Measurements from ENCODE around the gene PTPRM. TPM values are rescaled to one million over a fixed set of nuclear protein-coding genes. Genes with fewer than 3 reads are reported as not detected.

The PTPRM gene
- polyA plus RNA-seq, 3 donors, result 0.04 to 2.1 (median 0.66) TPM

GRCh38 chr18:8413751-8414150 lies 846.6 kb downstream of the PTPRM start:
- WGBS (ENCODE audit: insufficient coverage), result 53% methylated on average over 4 of the region's 6 CpGs
- intact Hi-C loops (cut with micrococcal nuclease), result no loop called here
- Mint-ChIP-seq H3K4me1 (no peaks in the 10 kb centered on the region), H3K27me3 (ENCODE audit: low read depth in 3 of 3) (peaks cover 0 to 3% (median 2%) of the 10 kb centered on the region in 3 donors), H3K4me3 (no peak overlapping the region), H3K27ac (no peak overlapping the region), H3K9me3 (peaks cover 7 to 31% (median 15%) of the 10 kb centered on the region in 7 donors), H3K36me3 (no peaks in the 10 kb centered on the region)
- no peaks in the 10 kb centered on the region for H4K20me1 ChIP-seq (ENCODE audit: insufficient read depth, low read length)
- H3K4me3 ChIP-seq (replicated peaks in 1 of 3; ENCODE audit: low read depth in 2 of 3, low read length in 3 of 3), result no peak overlapping the region
- H2AFZ ChIP-seq (ENCODE audit: insufficient read depth, low read depth, low read length, poor library complexity, severe bottlenecking), result no peak overlapping the region
- H3K4me1 ChIP-seq (ENCODE audit: control insufficient read depth in 1 of 2, insufficient read depth in 2 of 2, low read length in 2 of 2), result no peaks in the 10 kb centered on the region
- TF ChIP-seq CTCF (IDR thresholded peaks at IDR 0.05), result no peak
- DNase-seq, result no peak
- H3K27ac ChIP-seq (ENCODE audit: low read depth in 1 of 2, low read length in 2 of 2), result no peak overlapping the region
- no peaks in the 10 kb centered on the region for H3K36me3 ChIP-seq (replicated peaks in 1 of 2; ENCODE audit: control insufficient read depth in 1 of 2, insufficient read depth in 2 of 2, low read length in 2 of 2)
- H3K27me3 ChIP-seq (ENCODE audit: control insufficient read depth in 2 of 2, insufficient read depth in 2 of 2, low read length in 2 of 2), result no peaks in the 10 kb centered on the region
- H3K79me2 ChIP-seq (ENCODE audit: insufficient read depth, low read length), result no peaks in the 10 kb centered on the region
- H3K9me3 ChIP-seq (replicated peaks in 1 of 2; ENCODE audit: control insufficient read depth in 1 of 2, insufficient read depth in 1 of 2, low read length in 2 of 2), result peaks cover 9 to 13% of the 10 kb centered on the region in 2 donors
- H3K9ac ChIP-seq (ENCODE audit: insufficient read depth, low read length, poor library complexity, severe bottlenecking), result no peak overlapping the region
- H3K4me2 ChIP-seq (replicated peaks; ENCODE audit: extremely low read depth, low read length, poor library complexity, severe bottlenecking), result no peak overlapping the region

- no peaks in the 10 kb centered on the region for H3K79me2 ChIP-seq (ENCODE audit: insufficient read depth, low read length)
- no peak overlapping the region for H3K27ac ChIP-seq (ENCODE audit: low read depth in 1 of 2, low read length in 2 of 2)
- 83% methylated on average over 8 of the region's 15 CpGs for WGBS (ENCODE audit: insufficient coverage)
- DNase-seq, result no peak
- Mint-ChIP-seq H3K27ac (no peak overlapping the region), H3K4me1 (no peaks in the 10 kb centered on the region), H3K9me3 (peaks cover 5 to 19% (median 9%) of the 10 kb centered on the region in 7 donors), H3K27me3 (ENCODE audit: low read depth in 3 of 3) (peaks cover 2 to 5% (median 2%) of the 10 kb centered on the region in 3 donors), H3K4me3 (no peak overlapping the region), H3K36me3 (no peaks in the 10 kb centered on the region)
- no peak overlapping the region for H3K4me3 ChIP-seq (replicated peaks in 1 of 3; ENCODE audit: low read depth in 2 of 3, low read length in 3 of 3)
- peaks cover 6 to 8% of the 10 kb centered on the region in 2 donors for H3K9me3 ChIP-seq (replicated peaks in 1 of 2; ENCODE audit: control insufficient read depth in 1 of 2, insufficient read depth in 1 of 2, low read length in 2 of 2)
- no peaks in the 10 kb centered on the region for H3K27me3 ChIP-seq (ENCODE audit: control insufficient read depth in 2 of 2, insufficient read depth in 2 of 2, low read length in 2 of 2)
- H3K9ac ChIP-seq (ENCODE audit: insufficient read depth, low read length, poor library complexity, severe bottlenecking), result no peak overlapping the region
- H4K20me1 ChIP-seq (ENCODE audit: insufficient read depth, low read length), result no peaks in the 10 kb centered on the region
- intact Hi-C loops (cut with micrococcal nuclease), result no loop called here
- no peak for TF ChIP-seq CTCF (IDR thresholded peaks at IDR 0.05)
- no peak overlapping the region for H3K4me2 ChIP-seq (replicated peaks; ENCODE audit: extremely low read depth, low read length, poor library complexity, severe bottlenecking)
- H2AFZ ChIP-seq (ENCODE audit: insufficient read depth, low read depth, low read length, poor library complexity, severe bottlenecking), result no peak overlapping the region
- H3K36me3 ChIP-seq (replicated peaks in 1 of 2; ENCODE audit: control insufficient read depth in 1 of 2, insufficient read depth in 2 of 2, low read length in 2 of 2), result no peaks in the 10 kb centered on the region
- no peaks in the 10 kb centered on the region for H3K4me1 ChIP-seq (ENCODE audit: control insufficient read depth in 1 of 2, insufficient read depth in 2 of 2, low read length in 2 of 2)
Observed at GRCh38 chr18:8416212-8417019, 849.3 kb downstream of the PTPRM start.
